ENCODE data around the gene PSMA6.

PSMA6 gene

GRCh38 chr14:35281341-35281740, 10.8 kb upstream of the PSMA6 start:
- no peak for DNase-seq (ENCODE audit: low read depth)
- no peak overlapping the region for H3K4me3 ChIP-seq (ENCODE audit: low read depth, low read length)
- TF ChIP-seq CTCF (IDR thresholded peaks at IDR 0.05; ENCODE audit: control insufficient read depth, extremely low read depth, insufficient read depth) = no peak

GRCh38 chr14:35284506-35284905, 7.7 kb upstream of the PSMA6 start:
- no peak for TF ChIP-seq CTCF (IDR thresholded peaks at IDR 0.05; ENCODE audit: control insufficient read depth, extremely low read depth, insufficient read depth)
- no peak for DNase-seq (ENCODE audit: low read depth)
- no peak overlapping the region for H3K4me3 ChIP-seq (ENCODE audit: low read depth, low read length)

- no peak overlapping the region for H3K4me3 ChIP-seq (ENCODE audit: low read depth, low read length)
- no peak for TF ChIP-seq CTCF (IDR thresholded peaks at IDR 0.05; ENCODE audit: control insufficient read depth, extremely low read depth, insufficient read depth)
- no peak for DNase-seq (ENCODE audit: low read depth)
Measured at GRCh38 chr14:35285168-35286002, 6.8 kb upstream of the PSMA6 start.

GRCh38 chr14:35286003-35286600, 6.1 kb upstream of the PSMA6 start:
- no peak for DNase-seq (ENCODE audit: low read depth)
- no peak for TF ChIP-seq CTCF (IDR thresholded peaks at IDR 0.05; ENCODE audit: control insufficient read depth, extremely low read depth, insufficient read depth)
- no peak overlapping the region for H3K4me3 ChIP-seq (ENCODE audit: low read depth, low read length)

- no peak for TF ChIP-seq CTCF (IDR thresholded peaks at IDR 0.05; ENCODE audit: control insufficient read depth, extremely low read depth, insufficient read depth)
- DNase-seq (ENCODE audit: low read depth) = no peak
- H3K4me3 ChIP-seq (ENCODE audit: low read depth, low read length) = no peak overlapping the region
Measured at GRCh38 chr14:35286707-35287106, 5.5 kb upstream of the PSMA6 start.

- no peak for DNase-seq (ENCODE audit: low read depth)
- no peak for TF ChIP-seq CTCF (IDR thresholded peaks at IDR 0.05; ENCODE audit: control insufficient read depth, extremely low read depth, insufficient read depth)
- H3K4me3 ChIP-seq (ENCODE audit: low read depth, low read length) = no peak overlapping the region
Measured at GRCh38 chr14:35287431-35288013, 4.7 kb upstream of the PSMA6 start.
